Ovary (tissue), 3 donors: ENCODE data around the gene ARCN1.

ENCODE experiments used
- CTCF ChIP-seq, 3 donors: fragments of 450-650 bp in 2 of 3; fragments of 200-600 bp in 1 of 3; IDR thresholded peaks; one replicate each; pipeline versions ENCODE4 v1.5.1 to v1.8.0; 2016 to 2022; ENCODE audit warnings: antibody characterized with exemption in 3 of 3, mild to moderate bottlenecking in 1 of 3
- POLR2A ChIP-seq: fragments of 450-650 bp; IDR thresholded peaks from one replicate; pipeline ENCODE4 v1.6.1; 2017; ENCODE audit warnings: antibody characterized with exemption, mild to moderate bottlenecking, moderate library complexity
- donor health status: DM: no; HTN: no; CAD: no.

- TF ChIP-seq CTCF (IDR thresholded peaks at IDR 0.05) = no peak
- peak; percentile 18 for TF ChIP-seq POLR2A
Measured at GRCh38 chr11:118530683-118531596, 41.3 kb upstream of the ARCN1 start, which contains the start of gene TMEM25.
